DOHH2 (cell line): ENCODE results near the gene PRRT2.
A peak's percentile ranks its signal among the peaks of the same experiment; 100 is the strongest.
"Not testable (repeated sequence)": the region's sequence is repeated elsewhere in the genome, so short reads cannot be mapped to it uniquely, and the experiment has no call there.

Experiments used
- H3F3A ChIP-seq: fragments of 200-600 bp; sonication (generic), shearing (Covaris generic); 2 replicates; pipeline ENCODE4 v1.6.0; 2016; ENCODE audit warnings: antibody characterized with exemption, mild to moderate bottlenecking; ENCODE audit not compliant: control insufficient read depth, insufficient read depth
- H3K27ac ChIP-seq: fragments of 200-600 bp; sonication (generic); 2 replicates; pipeline ENCODE4 v1.5.1; 2014; ENCODE audit warnings: low read depth, mild to moderate bottlenecking, low read length, moderate library complexity
- H3K27me3 ChIP-seq: fragments of 200-600 bp; sonication (generic); 2 replicates; pipeline ENCODE4 v1.6.1; 2014; ENCODE audit warnings: mild to moderate bottlenecking, low read length, mixed read lengths; ENCODE audit not compliant: control insufficient read depth
- H3K36me3 ChIP-seq: fragments of 200-600 bp; sonication (generic); 2 replicates; pipeline ENCODE4 v1.6.1; 2014; ENCODE audit warnings: mild to moderate bottlenecking, low read length, moderate library complexity, mixed read lengths; ENCODE audit not compliant: control insufficient read depth
- H3K4me1 ChIP-seq: fragments of 200-600 bp; sonication (generic); 2 replicates; pipeline ENCODE4 v1.6.1; 2014; ENCODE audit warnings: mild to moderate bottlenecking, low read length, mixed read lengths; ENCODE audit not compliant: control insufficient read depth
- H3K4me2 ChIP-seq: fragments of 200-600 bp; sonication (generic); 2 replicates; pipeline ENCODE4 v1.6.0; 2014; ENCODE audit warnings: mild to moderate bottlenecking, low read length, moderate library complexity
- H3K4me3 ChIP-seq: fragments of 200-600 bp; sonication (generic); 2 replicates; pipeline ENCODE4 v1.5.1; 2014; ENCODE audit warnings: mild to moderate bottlenecking, low read length, mixed read lengths
- H3K79me2 ChIP-seq: fragments of 200-600 bp; sonication (generic); 2 replicates; pipeline ENCODE4 v1.6.1; 2014; ENCODE audit warnings: mild to moderate bottlenecking, low read length, mixed read lengths; ENCODE audit not compliant: control insufficient read depth
- H3K9me2 ChIP-seq: fragments of 200-600 bp; sonication (generic); replicated peaks from 2 replicates; pipeline ENCODE4 v1.6.1; 2014; ENCODE audit warnings: mild to moderate bottlenecking, low read length, mixed read lengths; ENCODE audit not compliant: control insufficient read depth
- H3K9me3 ChIP-seq: fragments of 200-600 bp; sonication (generic); 2 replicates; pipeline ENCODE4 v1.6.1; 2014; ENCODE audit warnings: antibody characterized with exemption, low read length, mixed read lengths; ENCODE audit not compliant: control insufficient read depth, insufficient read depth
- H4K20me1 ChIP-seq: fragments of 200-600 bp; sonication (generic); 2 replicates; pipeline ENCODE4 v1.6.0; 2014; ENCODE audit warnings: low read depth, mild to moderate bottlenecking, antibody characterized with exemption, low read length, moderate library complexity; ENCODE audit not compliant: control insufficient read depth, insufficient read depth
- EZH2phosphoT487 ChIP-seq: fragments of 200-600 bp; sonication (generic); IDR thresholded peaks from 2 replicates; pipeline ENCODE4 v1.6.1; 2017; ENCODE audit warnings: borderline replicate concordance, mild to moderate bottlenecking, antibody characterized with exemption, low read length, moderate library complexity, mixed read lengths
- TF ChIP-seq, protein P1 (sequence below): fragments of 200-600 bp; sonication (generic); IDR thresholded peaks from one replicate; pipeline ENCODE4 v1.5.1; 2014; ENCODE audit warnings: antibody characterized with exemption, mild to moderate bottlenecking, low read depth, low read length; ENCODE audit not compliant: poor library complexity, severe bottlenecking

Gene PRRT2

DNA sequence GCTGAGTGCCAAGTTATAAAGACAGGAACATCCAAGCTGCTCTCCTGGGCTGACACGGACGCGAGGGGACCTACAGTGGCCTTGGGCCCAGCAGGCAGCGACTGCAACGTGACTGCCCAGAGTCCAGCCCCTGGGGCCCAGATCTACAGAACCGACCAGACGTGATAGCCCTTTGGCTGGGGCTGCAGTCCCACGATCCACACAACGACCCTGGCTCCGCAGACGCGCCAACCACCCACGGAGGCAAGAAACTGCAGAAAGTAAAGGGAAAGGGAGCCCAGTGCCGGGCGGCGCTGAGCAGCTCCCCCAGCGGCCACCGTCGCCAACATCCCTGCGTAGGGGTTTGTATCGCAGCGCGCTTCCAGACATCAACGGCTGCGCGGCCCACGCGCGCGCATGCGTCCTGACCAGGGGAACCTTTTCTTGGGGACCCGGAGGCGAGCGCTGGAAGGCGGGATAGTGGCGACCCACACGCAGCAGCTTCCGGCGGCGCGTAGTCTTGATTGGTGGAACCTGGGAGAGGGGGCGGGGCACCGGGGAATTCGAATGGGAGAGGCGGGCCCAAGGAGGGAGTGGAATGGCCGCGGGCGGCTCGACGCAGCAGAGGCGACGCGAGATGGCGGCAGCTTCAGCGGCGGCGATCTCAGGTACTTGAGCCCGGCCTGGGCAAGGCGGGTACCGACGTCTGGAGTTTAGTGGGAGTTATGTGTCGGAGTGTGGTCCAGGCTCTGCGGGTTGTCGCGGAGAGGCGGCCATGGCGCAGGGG is 21.6 kb upstream of the PRRT2 start, which contains the start of gene KIF22:
Gene KIF22 (plus strand): TSS at position 569 of the 766 bp plus-strand sequence. CDS start 9 bp downstream, at position 578.
- Histone ChIP-seq H3K9me2 (no peaks in the 10 kb centered on the region), H3F3A (no peaks in the 10 kb centered on the region; the same call in 1 of the 2 replicates), H4K20me1 (peaks cover 19% of the 10 kb centered on the region; the same call in 1 of the 2 replicates), H3K9me3 (no peaks in the 10 kb centered on the region), H3K79me2 (peaks cover 48% of the 10 kb centered on the region), H3K4me1 (peaks cover 33% of the 10 kb centered on the region), H3K4me2 (peak within 1 kb of the TSS; percentile 89), H3K27ac (peak within 1 kb of the TSS; percentile 61), H3K27me3 (no peaks in the 10 kb centered on the region), H3K36me3 (peaks cover 47% of the 10 kb centered on the region), H3K4me3 (peak within 1 kb of the TSS; percentile 91)
- TF ChIP-seq, protein P1, sequence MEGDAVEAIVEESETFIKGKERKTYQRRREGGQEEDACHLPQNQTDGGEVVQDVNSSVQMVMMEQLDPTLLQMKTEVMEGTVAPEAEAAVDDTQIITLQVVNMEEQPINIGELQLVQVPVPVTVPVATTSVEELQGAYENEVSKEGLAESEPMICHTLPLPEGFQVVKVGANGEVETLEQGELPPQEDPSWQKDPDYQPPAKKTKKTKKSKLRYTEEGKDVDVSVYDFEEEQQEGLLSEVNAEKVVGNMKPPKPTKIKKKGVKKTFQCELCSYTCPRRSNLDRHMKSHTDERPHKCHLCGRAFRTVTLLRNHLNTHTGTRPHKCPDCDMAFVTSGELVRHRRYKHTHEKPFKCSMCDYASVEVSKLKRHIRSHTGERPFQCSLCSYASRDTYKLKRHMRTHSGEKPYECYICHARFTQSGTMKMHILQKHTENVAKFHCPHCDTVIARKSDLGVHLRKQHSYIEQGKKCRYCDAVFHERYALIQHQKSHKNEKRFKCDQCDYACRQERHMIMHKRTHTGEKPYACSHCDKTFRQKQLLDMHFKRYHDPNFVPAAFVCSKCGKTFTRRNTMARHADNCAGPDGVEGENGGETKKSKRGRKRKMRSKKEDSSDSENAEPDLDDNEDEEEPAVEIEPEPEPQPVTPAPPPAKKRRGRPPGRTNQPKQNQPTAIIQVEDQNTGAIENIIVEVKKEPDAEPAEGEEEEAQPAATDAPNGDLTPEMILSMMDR = peak; percentile 76
- TF ChIP-seq EZH2phosphoT487 = no peak

DNA sequence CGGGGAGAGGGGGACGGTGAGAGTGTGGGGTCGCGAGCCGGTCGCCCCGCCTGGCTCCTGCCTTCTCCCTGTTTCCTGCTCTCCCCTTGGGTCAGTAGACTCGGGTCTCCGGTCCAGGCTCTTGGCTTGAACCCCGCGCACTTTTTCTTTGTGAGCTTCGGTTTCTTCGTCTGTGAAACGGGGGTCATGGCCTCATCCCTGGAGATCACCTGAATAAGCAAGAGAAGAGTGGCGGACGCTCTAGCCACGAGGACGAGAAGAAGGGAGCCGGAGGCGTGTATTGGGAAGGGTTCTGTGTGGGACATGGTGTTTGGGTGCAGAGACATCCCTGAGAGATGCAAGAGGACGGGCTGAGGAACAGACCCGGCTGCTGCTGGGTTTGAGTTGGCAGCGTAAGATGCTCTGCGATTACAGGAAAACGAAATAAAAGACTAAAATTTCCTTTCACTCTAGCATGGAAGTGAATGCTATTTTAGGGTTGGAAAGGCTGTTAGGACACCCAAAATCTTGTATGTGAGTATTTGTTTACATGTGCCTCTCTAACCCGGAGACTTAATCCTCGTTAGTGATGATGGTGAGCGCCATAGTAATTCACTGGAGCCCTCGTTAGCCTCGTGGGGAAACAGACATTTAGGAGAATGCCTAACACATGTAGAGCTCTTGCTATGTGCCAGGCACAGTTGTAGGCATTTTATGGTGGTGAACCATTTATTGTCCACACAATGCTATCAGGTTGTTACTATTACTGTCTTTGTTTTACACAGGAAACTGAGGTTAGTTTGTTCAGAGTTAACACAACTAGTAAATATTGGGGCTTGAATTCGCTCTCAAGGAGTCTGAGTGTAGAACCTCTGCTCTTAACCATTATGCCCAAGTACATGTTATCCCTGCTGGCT is 20.8 kb upstream of the PRRT2 start:
- no peaks in the 10 kb centered on the region for H3K27me3 ChIP-seq
- H4K20me1 ChIP-seq = peaks cover 19% of the 10 kb centered on the region; the same call in 1 of the 2 replicates
- peaks cover 57% of the 10 kb centered on the region for H3K79me2 ChIP-seq
- no peak for TF ChIP-seq EZH2phosphoT487
- TF ChIP-seq, protein P1 = no peak
- no peaks in the 10 kb centered on the region for H3K9me3 ChIP-seq
- peak overlapping the region; percentile 91 for H3K4me3 ChIP-seq
- peaks cover 33% of the 10 kb centered on the region for H3K4me1 ChIP-seq
- H3K4me2 ChIP-seq = peak overlapping the region; percentile 87
- peak overlapping the region; percentile 61 for H3K27ac ChIP-seq
- no peaks in the 10 kb centered on the region for H3K9me2 ChIP-seq
- peaks cover 55% of the 10 kb centered on the region for H3K36me3 ChIP-seq
- no peaks in the 10 kb centered on the region; the same call in 1 of the 2 replicates for H3F3A ChIP-seq

DNA sequence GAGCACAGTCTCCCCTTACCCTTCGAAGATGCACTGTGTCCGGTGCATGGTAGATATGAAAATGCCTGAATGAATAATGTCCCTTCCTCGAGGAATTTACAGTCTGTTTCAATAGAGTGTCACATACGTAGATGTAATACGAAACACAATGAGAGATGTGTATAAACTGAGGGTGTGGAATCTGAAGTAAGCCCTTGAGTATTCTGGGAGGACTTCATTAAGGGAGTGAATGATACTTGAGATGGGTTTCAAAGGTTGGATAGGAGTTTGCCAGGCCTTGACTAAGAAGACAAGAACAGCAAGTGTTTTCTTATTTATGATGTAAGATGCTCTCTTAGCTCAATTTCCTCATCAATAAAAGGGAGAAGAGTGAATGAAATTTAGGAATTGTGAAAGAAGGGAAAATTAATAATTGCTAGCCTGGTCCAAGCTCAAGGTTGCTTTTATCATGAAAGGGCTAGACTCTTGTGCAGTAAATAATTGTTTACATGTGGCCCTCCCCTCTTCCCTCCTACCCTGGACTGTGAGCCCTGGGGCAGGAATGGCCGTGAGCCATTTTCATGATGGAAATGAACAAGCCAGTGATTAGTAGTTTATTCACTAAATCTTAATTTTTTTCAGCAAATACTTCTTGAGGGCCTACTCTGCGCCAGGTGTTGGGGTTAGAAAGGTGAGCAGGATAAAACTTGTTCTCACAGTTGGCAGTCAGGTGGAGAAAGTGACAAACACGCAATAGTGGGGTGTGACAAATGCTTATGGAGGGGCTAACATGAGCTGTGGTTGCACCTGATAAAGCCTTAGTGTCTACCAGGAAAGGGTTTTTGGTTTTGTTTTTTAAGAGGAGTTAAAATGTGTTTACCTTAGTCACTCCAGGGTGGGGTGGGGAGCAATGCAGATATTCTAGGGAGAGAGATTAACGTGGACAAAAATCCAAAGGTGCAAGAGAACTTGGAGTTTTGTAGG is 19.9 kb upstream of the PRRT2 start:
- peaks cover 66% of the 10 kb centered on the region for H3K79me2 ChIP-seq

DNA sequence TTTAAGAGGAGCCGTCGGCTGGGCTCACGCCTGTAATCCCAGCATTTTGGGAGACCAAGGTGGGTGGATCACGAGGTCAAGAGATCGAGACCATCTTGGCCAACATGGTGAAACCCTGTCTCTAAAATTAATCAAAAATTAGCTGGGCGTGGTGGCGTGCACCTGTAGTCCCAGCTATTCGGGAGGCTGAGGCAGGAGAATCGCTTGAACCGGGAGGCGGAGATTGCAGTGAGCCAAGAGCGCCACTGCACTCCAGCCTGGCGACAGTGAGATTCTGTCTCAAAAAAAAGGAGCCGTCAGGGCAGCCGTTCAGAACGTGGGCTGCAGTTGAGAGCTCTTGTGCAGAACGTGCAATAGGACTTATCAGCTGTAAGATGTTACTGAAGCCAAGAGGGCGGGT is 18.8 kb upstream of the PRRT2 start:
- H3K79me2 ChIP-seq = peaks cover 69% of the 10 kb centered on the region
- not testable (repeated sequence) for H3F3A ChIP-seq, H3K27ac ChIP-seq, H3K9me3 ChIP-seq, H3K9me2 ChIP-seq, H3K27me3 ChIP-seq
- H4K20me1 ChIP-seq = peaks cover 22% of the 10 kb centered on the region; the same call in 1 of the 2 replicates
- H3K4me1 ChIP-seq = peaks cover 33% of the 10 kb centered on the region
- peak overlapping the region; percentile 91; the same call in 1 of the 2 replicates for H3K4me3 ChIP-seq
- H3K36me3 ChIP-seq = peaks cover 75% of the 10 kb centered on the region
- peak overlapping the region; percentile 87 for H3K4me2 ChIP-seq

More for the DNA sequence above, 19.9 kb upstream of the PRRT2 start:
- no peaks in the 10 kb centered on the region; the same call in 1 of the 2 replicates for H3F3A ChIP-seq
- H3K27me3 ChIP-seq = no peaks in the 10 kb centered on the region
- TF ChIP-seq, protein P1 = no peak
- no peak for TF ChIP-seq EZH2phosphoT487
- peak overlapping the region; percentile 87 for H3K4me2 ChIP-seq
- peaks cover 33% of the 10 kb centered on the region for H3K4me1 ChIP-seq
- peaks cover 22% of the 10 kb centered on the region; the same call in 1 of the 2 replicates for H4K20me1 ChIP-seq
- H3K9me3 ChIP-seq = no peaks in the 10 kb centered on the region
- H3K36me3 ChIP-seq = peaks cover 65% of the 10 kb centered on the region
- H3K9me2 ChIP-seq = no peaks in the 10 kb centered on the region
- peak overlapping the region; percentile 61 for H3K27ac ChIP-seq
- peak overlapping the region; percentile 91 for H3K4me3 ChIP-seq
